Activated T-cell treated with anti-CD3 and anti-CD28 coated beads for 4 hours (primary cell): ENCODE data around the gene PARD6B.
"Not testable (repeated sequence)": the region's sequence is repeated elsewhere in the genome, so short reads cannot be mapped to it uniquely, and the experiment has no call there.

Experiments
- DNase-seq: peaks from one replicate; pipeline ENCODE4 v3.0.0-alpha.2; 2020

PARD6B gene

DNA sequence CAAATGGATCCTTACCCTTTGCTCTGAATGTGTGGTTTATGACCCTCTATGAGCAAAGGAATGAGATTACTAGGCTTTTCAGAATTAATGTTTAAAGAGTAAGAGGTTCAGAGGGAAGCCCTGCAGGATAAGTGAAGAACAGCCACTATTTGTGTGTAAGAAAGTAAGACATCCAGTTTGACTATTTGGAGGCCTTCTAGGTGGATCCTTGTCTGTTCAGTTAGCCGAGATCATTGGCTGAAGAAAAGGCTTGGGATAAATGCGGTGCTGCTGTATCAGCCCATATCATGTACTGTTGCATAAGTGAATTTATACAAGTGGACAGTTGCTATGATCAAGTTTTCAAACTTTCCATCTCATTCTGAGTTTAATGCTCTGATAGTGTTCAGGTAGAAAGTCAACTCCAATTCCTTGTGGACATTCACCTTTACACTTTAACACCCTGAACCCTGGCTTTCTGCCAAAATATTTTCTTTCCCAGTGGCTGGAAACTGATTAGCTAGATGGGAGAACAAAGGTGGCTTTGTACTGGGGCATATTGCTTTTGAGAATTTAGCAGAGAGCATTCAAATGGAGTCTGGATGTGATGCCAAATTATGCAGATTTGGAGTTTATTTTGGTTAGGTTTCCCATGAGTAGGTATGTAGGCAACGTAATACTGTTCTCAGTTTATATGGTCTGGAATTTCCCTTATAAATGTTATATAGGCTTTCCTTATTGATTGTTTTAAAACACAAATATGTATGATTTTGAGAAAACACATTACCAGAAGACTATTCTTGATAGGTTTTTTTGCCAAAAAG lies 15.0 kb downstream of the PARD6B start:
- DNase-seq: no peak

DNA sequence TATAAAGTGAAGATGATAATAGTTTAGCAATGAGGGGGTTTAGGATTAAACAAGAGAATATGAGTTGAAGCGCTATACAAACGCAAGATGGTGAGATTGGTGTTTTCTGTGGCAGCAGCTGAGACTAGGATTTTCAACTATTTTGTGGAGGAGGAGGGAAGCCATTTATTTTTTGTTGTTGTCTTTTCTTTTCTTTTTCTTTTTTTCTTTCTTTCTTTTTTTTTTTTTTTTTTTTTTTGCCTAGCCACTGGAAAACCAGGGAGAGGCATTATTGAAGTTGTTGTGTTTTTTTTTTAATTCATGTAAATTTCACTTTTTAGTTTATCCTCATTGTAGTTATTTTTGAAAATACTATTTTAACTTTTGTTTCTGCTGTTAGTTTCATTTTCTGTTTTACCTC lies 15.9 kb downstream of the PARD6B start:
- DNase-seq: no peak

DNA sequence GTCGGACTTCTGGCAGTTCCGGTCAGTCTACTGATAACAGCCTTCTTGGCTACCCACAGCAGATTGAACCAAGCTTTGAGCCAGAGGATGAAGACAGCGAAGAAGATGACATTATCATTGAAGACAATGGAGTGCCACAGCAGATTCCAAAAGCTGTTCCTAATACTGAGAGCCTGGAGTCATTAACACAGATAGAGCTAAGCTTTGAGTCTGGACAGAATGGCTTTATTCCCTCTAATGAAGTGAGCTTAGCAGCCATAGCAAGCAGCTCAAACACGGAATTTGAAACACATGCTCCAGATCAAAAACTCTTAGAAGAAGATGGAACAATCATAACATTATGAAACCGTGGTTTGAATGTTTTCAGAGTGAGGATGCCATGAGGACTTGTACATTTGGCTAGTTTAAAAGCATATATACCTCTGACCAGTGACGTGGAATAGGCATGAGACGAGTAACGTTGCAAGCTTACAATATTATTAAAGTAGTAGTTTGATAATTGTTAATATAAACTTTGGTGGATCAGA lies 18.8 kb downstream of the PARD6B start:
- no peak for DNase-seq

DNA sequence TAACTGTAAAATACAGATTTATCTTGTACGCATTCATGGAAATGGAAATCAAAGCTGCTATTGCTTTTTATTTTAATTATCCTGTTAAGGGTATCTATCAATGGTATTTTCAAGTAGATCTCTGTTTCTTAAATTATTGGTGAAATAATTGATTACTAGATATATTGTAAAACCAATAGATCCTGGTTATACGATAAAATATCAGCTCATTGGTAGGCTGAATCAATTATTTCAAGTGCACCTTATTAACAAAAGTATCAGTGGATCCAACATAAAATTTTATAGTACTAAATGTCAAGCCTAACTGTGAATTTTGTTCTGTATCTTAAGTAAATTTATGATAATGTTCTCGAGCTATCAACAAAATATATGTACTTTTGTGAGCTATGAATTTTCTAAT lies 21.8 kb downstream of the PARD6B start:
- DNase-seq: no peak

DNA sequence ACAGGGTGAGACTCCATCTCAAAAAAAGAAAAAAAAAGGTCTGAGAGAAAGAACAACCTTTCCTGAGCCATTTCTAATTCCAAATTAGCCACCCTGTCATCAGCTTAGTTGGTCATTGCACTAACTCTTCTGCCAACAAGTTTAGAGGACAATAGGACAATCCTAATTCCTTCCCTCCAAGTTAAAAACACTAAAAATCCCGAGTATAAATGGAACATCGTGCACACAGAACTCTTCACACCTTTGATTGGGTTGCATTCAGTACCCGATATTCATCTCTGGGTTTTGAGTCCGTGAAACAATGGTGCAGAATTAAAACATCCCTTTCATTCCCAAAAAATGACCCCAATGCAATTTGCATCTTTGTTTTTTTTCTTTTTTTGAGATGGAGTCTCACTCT lies 23.0 kb downstream of the PARD6B start:
- no peak for DNase-seq

DNA sequence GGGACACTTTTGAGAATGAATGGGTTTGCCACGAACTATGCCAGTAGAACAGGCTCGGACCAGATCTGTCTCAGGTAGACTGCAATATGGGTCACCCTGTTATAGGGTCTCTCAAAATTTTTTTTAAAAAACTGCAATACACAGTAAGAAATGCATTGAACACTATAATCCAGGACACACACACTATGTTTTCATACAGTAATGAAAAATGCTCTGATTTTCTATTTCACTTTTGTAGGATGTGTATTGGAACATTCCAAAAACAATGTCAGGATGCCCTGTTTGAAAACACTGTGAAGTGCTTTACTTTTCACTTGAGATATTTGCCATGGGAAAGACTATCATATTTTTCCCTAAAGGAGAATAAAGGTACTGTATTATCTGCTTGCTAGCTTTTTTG lies 25.1 kb downstream of the PARD6B start:
- no peak for DNase-seq

DNA sequence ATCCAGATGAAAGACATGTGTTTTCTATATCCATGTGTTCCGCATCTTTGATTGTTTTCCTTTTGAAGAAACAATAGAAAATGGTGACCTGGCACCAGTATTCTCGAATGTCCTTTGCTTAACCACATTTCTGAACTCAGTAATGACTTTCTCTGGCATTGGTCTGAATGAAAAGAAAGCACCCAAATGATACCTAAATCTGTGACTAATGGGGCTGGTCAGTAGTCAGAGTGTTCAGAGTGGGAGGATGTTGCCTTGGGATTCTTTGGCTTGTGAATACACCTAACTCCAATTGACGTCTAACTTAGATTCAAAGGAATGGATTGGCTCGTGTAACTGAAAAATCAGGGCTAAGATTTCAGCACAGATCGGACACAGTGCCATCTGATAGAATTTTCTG lies 27.1 kb downstream of the PARD6B start:
- no peak for DNase-seq

DNA sequence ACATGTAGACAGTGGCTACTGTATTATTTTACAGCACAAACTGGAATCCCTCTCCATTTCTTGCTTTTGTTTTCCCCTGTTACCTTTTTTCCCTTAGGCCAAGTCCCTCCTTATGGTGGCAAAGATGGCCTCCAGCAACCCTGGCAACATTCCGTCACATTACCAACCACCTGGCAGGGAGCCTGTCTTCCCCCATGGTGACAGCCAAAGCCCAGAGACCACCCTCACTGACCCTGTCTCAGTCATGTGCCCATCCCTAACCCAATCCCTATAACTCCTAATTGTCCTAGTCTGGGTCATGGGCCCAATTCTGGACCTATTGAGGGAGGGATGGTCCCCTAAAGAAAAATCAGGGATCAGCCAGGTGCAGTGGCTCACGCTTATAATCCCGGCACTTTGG lies 27.6 kb downstream of the PARD6B start:
- DNase-seq: no peak

DNA sequence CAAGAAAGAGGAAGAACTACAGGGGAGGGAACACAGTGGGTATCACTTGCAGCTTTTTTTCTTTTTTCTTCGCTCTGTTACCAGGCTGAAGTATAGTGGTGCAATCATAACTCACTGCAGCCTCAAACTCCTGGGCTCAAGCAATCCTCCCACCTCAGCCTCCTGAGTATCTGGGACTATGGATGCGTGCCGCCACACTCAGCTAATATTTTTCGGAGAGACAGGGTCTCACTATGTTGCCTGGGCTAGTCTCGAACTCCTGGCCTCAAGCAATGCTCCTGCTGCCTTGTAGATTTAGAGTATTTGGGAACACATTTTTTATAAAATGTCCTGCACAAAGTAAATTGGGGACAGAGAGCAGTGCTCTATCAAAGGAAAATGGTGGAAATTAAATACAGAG lies 28.3 kb downstream of the PARD6B start:
- no peak for DNase-seq

DNA sequence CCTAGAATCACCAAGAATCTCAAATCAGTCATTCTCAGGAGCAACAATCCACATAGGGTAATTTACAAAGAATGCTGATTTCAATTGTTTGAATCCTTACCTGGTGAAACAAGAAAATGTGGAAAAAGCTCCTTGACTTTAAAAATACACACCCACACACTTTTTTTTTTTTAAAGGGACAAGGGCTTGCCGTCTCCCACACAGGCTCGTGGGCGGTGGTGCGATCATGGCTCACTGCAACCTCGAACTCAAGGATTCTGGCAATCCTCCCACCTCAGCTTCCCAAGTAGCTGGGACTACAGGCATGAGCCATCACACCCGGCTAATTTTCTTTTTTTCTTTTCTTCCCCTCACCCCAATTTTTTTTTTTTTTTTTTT lies 30.7 kb downstream of the PARD6B start:
- no peak for DNase-seq

DNA sequence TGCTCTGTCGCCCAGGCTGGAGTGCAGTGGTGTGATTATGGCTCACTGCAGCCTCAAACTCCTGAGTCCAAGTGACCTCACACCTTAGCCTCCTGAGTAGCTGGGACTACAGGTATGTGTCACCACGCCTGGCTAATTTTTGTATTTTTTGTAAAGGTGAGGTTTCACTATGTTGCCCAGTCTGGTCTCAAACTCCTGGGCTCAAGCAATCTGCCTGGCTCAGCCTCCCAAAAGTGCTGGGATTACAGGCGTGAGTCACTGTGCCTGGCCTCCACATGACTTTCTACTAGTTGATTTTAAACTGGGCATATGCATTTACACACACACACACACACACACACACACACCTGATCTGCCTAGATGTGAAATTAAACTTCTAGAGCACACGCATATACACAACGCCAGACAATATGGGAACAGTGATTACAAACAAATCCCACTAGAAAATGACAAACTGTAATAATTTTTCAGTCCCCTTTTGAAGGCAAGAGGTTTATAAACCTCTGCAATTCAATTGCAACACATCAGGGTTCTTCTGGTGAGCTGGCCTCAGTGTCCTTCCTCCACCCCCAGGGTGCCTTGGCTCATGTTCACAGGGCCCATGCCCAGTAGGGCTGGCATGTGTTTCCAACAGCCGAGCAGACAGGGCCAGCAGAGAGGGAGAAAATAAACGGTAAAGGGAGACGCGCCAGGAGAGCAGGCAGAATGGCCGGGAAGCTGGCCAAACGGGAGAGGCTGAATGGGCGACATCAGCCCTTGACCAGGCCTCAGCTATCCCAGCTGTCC lies 31.2 kb downstream of the PARD6B start:
- DNase-seq: no peak

DNA sequence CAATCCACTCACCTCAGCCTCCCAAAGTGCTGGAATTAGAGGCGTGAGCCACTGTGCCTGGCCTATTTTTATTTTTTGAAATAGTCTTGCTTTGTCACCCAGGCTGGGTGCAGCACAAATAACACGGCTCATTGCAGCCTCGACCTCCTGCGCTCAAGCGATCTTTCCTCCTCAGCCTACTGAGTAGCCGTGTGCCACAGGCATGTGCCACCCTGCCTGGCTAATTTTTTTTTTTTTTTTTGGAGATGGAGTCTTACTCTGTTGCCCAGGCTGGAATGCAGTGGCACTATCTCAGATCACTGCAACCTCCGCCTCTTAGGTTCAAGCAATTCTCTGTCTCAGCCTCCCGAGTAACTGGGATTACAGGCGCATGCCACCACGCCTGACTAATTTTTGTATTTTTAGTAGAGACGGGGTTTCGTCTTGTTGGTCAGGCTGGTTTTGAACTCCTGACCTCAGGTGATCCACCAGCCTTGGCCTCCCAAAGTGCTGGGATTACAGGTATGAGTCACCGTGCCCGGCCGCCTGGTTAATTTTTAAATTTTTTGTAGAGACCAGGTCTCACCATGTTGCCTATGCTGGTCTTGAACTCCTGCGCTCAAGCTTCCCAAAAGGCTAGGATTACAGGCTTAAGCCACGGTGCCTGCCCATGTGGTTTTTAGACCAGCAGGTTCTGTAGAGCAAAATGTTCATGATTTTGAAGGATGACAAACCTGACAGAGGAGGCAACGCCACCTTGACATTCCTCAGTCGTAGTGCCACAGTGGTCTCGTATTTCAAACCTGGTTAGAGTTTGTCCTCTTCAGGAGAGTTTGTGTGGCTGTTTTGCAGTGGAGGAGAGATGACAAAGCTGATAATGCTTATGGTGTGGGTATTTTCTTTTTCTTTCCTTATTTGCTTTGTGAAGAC lies 32.4 kb downstream of the PARD6B start:
- not testable (repeated sequence) for DNase-seq

DNA sequence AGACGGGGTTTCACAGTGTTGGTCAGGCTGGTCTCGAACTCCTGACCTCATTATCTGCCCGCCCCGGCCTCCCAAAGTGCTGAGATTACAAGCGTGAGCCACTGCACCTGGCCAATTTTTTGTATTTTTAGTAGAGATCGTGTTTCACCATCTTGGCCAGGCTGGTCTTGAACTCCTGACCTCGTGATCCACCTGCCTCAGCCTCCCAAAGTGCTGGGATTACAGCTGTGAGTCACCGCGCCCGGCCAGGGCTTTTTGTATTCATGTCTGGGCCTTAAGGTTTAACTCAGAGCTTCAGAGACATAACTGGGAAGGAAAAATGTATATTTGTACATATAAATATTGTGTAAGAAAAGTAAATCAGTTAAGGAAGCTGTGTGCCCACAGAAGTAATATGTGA lies 33.9 kb downstream of the PARD6B start:
- DNase-seq: not testable (repeated sequence)

DNA sequence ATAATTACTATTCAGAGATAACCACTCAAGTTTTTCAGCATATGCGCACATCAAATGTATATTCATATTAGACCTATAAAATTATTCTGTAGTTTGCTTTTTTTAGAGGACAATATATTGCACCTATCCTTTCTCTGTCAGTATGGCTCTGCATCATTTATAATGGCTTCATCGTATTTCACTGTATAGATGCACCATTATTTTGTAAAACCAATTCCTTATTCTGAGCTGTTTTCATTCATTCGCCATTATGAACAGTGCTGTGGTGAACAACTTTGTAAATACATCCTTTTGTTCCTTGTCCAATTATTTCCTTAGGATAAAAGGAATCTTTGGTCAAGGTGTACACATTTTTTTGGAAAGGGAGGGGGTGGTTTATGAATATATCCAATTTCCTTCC lies 34.3 kb downstream of the PARD6B start:
- DNase-seq: no peak

DNA sequence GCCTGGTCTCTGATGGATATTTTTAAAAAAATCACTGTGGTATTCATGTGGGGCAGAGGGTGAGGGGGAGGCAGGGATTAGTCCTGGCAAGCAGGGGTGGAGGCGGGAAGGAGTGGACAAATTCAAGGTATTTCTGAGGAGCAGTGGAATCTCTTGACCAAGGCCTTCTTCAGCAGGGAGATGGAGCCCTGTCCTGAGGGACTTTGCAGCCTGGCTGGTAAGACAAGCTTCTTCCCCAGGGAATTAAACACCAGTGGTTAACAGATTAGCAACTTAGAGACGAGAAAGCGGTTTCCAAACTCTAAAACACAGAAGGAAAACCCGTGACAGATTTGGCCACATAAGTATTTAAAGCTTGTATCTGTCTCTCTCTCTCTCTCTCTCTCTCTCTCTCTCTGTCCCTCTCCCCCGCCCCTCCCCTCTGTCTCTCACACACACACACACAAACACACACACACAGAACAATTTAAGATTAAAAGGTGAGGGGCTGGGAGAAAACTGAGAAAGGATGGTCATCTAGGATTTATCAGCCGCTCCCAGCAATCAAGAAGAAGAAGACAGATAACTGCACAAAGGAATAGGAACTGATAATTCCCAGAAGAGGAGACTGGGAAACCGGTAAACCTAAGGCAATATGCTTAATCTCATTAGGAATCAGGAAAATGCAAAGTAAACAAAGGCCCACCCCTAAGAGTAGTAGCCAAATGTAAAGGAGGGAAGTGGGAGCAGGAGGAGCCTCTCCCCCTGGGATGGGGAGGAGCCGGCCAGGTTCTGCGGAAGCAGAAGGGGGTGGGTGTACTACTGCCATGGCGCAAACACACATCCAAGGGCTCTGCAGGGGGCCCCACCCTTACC lies 35.8 kb downstream of the PARD6B start:
- DNase-seq: not testable (repeated sequence)

DNA sequence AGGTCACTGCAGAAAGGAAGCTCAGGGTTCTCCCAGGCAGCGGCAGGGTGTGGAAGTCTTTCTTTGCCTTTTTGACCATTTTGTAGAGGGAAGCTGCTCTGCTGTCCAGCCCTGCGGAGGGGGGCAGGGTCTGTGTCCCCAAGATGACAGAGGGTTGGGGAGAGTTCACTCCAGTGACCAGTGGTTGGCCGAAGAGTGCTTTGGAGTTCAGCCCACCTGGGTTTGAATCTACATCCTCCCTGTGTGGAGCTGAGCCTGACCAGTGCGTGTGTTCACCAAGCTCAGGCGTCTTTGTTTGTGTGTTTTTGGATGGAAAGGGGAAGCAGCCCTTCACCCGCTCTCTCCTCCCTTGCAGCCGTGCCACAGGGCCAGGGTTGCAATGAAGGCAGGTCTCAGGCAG lies 37.6 kb downstream of the PARD6B start:
- DNase-seq: not testable (repeated sequence)

DNA sequence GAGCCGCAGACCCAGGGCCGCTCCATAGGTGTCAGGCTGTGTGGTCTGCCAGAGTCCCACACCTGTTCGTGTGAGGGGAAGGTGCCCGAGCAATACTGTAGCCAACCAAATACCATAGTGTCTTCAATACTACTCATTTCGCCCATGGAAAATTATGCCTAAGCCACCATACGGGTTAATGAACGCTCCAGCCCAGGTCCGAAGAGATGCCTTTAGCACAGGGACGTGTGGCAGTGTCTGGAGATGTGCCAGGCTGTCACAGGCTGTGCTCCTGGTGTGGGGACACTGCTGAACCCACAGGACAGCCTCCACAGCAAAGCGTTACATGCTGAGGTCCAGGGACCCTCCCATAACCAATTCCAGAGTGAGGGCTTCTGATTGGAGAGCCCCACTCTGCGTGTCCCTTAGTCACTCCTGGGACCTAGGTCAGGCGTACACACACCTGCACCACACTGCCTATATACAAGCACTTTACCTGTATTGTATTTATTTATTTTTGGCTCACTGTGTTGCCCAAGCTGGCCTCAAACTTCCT lies 38.2 kb downstream of the PARD6B start:
- not testable (repeated sequence) for DNase-seq

DNA sequence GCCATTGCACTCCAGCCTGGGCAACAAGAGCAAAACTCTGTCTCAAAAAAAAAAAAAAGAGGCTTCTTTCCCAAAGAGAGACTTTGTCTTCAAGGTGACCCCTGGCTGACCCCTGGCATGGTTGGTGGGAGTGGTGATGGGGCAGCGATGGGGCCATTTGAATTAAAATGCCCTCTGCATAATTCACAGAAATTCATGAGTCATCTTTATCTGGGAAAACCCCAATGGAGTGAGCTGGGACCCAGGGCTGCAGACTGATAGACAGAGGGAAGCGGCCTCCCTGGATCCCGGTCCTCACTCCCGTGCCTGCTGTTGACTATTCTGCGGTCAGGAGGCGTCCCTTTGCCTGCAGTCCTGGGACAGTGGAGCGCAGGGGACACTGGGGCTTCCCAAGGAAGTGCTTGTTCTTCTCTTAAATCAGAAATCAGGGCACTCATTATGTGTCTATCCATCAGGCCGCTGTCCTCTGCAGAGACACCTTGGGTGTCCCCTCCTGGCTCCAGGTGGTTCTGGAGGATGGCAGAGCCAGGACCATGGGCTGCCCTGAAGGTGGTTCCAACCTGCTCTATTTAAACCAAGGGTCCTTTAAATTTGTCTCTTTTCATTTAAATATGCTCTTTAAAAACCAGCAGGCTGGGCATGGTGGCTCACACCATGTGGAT lies 40.2 kb downstream of the PARD6B start:
- not testable (repeated sequence) for DNase-seq

DNA sequence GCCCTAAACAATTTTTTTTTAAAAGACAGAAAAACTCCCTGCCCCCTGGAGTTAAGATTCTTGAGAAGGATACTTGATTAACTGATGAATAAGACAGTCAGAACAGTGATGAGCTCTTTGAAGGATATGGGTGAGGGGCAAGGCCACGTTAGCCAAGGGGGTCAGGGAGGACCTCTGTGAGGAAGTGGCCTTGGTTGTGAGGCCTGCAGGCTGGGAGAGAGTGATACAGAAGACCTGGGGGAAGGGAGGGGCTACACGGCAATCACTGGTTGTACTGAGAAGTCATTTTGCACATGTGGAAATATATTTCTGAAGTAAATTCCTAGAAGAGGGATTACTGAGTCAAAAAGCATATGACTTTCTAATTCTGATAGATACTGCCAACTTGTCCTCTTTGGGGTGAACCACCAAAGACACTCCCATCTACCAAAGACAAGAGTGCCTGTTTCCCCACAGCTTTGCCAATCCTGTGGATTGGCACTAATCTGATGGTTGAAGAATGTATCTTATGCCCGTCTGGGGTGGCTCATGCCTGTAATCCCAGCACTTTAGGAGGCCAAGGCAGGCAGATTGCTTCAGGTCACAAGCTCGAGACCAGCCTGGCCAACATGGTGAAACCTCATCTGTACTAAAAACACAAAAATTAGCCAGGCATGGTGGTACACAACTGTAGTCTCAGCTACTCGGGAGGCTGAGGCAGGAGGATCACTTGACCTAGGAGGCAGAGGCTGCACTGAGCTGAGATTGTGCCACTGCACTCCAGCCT lies 41.2 kb downstream of the PARD6B start:
- no peak for DNase-seq

DNA sequence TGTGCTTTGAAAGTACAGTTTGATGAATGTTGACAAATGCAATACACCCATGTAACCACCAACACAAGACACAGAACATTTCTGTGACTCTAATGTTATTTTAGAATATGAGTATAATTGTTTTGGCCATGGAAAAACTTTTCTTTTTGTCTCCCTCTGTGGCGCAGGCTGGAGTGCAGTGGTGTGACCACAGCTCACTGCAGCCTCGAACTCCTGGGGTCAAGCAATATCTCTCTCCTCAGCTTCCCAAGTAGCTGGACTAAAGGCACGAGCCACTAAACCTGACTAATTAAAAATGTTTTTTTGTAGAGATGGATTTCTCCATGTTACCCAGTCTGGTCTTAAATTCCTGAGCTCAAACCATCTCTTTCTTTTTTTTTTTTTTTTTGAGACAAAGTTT lies 43.1 kb downstream of the PARD6B start:
- no peak for DNase-seq
